ENCODE results near the gene FMC1. TPM values are rescaled to one million over a fixed set of nuclear protein-coding genes. Genes with fewer than 3 reads are reported as not detected.

The FMC1 gene
- total RNA-seq, 4 donors from 2014 or later: 0.91 to 12.6 (median 4.4) TPM

GRCh38 chr7:139365336-139365735 is 24.2 kb downstream of the FMC1 start:
- intact Hi-C loops (cut with DNase I): no loop called here
- H3K9me3 ChIP-seq: no peaks in the 10 kb centered on the region
- no peak overlapping the region for H3K4me3 ChIP-seq
- 57 to 72% methylated on average over 2 of the region's 2 CpGs for WGBS, 2 donors
- no peak for DNase-seq
- H3K36me3 ChIP-seq: peaks cover 0 to 46% (median 0%) of the 10 kb centered on the region in 3 donors
- no peak overlapping the region for H3K27ac ChIP-seq
- H3K27me3 ChIP-seq: no peaks in the 10 kb centered on the region
- H3K4me1 ChIP-seq: peaks cover 26 to 96% (median 26%) of the 10 kb centered on the region in 3 donors
- TF ChIP-seq, protein P1, sequence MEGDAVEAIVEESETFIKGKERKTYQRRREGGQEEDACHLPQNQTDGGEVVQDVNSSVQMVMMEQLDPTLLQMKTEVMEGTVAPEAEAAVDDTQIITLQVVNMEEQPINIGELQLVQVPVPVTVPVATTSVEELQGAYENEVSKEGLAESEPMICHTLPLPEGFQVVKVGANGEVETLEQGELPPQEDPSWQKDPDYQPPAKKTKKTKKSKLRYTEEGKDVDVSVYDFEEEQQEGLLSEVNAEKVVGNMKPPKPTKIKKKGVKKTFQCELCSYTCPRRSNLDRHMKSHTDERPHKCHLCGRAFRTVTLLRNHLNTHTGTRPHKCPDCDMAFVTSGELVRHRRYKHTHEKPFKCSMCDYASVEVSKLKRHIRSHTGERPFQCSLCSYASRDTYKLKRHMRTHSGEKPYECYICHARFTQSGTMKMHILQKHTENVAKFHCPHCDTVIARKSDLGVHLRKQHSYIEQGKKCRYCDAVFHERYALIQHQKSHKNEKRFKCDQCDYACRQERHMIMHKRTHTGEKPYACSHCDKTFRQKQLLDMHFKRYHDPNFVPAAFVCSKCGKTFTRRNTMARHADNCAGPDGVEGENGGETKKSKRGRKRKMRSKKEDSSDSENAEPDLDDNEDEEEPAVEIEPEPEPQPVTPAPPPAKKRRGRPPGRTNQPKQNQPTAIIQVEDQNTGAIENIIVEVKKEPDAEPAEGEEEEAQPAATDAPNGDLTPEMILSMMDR (IDR thresholded peaks at IDR 0.05): no peak
- no peak for TF ChIP-seq POLR2A (IDR thresholded peaks at IDR 0.05)

DNA sequence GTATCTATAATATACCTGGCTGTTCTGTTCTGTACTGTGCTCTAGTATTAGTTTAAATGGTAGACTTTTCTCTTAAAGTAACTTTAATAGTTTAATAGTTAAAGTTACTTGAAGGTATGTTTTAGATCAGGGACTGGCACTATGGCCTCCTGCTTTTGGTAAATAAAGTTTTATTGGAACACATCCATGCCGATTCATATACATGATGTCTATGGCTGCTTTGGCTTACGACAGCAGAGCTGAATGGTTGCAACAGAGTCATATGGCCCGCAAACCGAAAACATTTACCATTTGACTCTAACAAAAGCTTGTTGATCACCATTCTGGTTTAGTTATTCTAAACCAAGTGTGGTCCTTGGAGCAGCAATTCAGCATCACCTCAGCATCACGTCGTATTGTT is 25.3 kb downstream of the FMC1 start:
- H3K36me3 ChIP-seq: peaks cover 0 to 51% (median 0%) of the 10 kb centered on the region in 3 donors
- peaks cover 26 to 100% (median 27%) of the 10 kb centered on the region in 3 donors for H3K4me1 ChIP-seq
- DNase-seq: no peak
- H3K27me3 ChIP-seq: no peaks in the 10 kb centered on the region
- intact Hi-C loops (cut with DNase I): no loop called here
- WGBS, 2 donors: 93 to 95% methylated on average over 6 of the region's 6 CpGs
- H3K27ac ChIP-seq: no peak overlapping the region
- H3K4me3 ChIP-seq: no peak overlapping the region
- TF ChIP-seq, protein P1 (IDR thresholded peaks at IDR 0.05): no peak
- no peak for TF ChIP-seq POLR2A (IDR thresholded peaks at IDR 0.05)
- no peaks in the 10 kb centered on the region for H3K9me3 ChIP-seq

DNA sequence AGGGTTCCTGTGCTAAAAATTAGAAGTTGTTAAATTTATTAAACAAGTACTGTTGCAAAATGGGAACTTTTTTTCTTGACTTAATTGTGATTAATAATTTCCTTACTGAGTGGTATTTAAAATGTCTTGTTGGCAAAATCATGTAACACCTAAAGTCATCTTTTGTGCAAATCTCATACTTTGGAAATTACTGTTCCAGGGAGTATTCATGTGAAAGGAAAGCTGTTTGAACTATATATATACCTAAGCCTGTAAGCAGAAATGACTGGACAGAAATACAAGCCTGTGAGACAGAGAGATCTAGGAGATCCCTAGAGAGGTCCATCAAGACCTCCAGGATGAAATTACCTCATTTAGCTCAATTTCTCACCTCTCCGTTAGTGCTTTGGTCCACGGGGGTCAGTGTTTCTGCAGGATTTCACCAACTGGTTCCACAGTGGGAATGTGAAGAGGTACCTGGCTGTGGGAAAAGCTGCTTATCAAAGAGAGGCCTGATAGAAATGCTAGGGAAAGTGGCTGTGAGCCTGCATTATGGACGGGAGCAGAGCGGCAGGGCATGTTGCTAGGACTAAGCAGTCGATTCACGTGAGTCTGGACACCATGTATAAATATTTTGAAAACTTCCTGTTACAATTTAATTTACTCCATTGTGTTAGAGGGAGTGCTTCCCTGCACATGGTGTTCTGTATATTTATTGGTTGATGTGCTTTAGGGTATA is 26.5 kb downstream of the FMC1 start:
- no peak for DNase-seq
- no peaks in the 10 kb centered on the region for H3K9me3 ChIP-seq
- no peaks in the 10 kb centered on the region for H3K27me3 ChIP-seq
- intact Hi-C loops (cut with DNase I): no loop called here
- H3K36me3 ChIP-seq: peaks cover 0 to 51% (median 0%) of the 10 kb centered on the region in 3 donors
- WGBS, 2 donors: 65 to 80% methylated on average over 6 of the region's 6 CpGs
- no peak overlapping the region for H3K4me3 ChIP-seq
- peaks cover 15 to 100% (median 16%) of the 10 kb centered on the region in 3 donors for H3K4me1 ChIP-seq
- no peak overlapping the region for H3K27ac ChIP-seq
- no peak for TF ChIP-seq POLR2A (IDR thresholded peaks at IDR 0.05)
- TF ChIP-seq, protein P1 (IDR thresholded peaks at IDR 0.05): no peak

DNA sequence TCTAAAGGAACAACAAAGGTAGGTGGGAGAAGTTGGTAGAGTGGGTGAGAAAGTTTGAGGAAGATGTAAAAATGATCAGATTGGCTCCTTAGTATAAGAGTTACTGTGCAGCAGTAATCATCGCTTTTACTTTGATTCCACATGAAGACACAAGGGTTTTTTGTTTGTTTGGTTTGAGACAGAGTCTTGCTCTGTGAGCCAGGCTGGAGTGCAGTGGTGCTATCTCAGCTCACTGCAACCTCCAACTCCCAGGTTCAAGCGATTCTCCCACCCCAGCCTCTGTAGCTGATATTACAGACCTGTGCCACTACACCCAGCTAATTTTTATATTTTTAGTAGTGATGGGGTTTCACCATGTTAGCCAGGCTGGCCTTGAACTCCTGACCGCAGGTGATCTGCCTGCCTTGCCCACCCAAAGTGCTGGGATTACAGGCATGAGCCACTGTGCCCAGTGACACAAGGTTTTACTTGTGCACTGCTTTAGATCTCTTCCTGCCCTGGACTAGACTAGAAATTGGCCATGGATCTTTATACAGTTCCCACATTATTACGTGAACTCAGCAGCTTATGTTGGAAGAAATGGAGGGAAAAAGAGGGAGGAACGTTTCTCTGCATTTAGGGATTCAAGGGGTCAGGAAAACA is 29.3 kb downstream of the FMC1 start:
- Histone ChIP-seq H3K27ac (no peak overlapping the region), H3K36me3 (peaks cover 0 to 40% (median 0%) of the 10 kb centered on the region in 3 donors), H3K27me3 (no peaks in the 10 kb centered on the region), H3K4me3 (no peak overlapping the region), H3K9me3 (no peaks in the 10 kb centered on the region), H3K4me1 (peaks cover 5 to 87% (median 8%) of the 10 kb centered on the region in 3 donors)
- TF ChIP-seq, protein P1 (IDR thresholded peaks at IDR 0.05): no peak
- no peak for TF ChIP-seq POLR2A (IDR thresholded peaks at IDR 0.05)
- intact Hi-C loops (cut with DNase I): no loop called here
- WGBS, 2 donors: 70 to 71% methylated on average over 4 to 5 of the region's 5 CpGs
- DNase-seq: no peak

DNA sequence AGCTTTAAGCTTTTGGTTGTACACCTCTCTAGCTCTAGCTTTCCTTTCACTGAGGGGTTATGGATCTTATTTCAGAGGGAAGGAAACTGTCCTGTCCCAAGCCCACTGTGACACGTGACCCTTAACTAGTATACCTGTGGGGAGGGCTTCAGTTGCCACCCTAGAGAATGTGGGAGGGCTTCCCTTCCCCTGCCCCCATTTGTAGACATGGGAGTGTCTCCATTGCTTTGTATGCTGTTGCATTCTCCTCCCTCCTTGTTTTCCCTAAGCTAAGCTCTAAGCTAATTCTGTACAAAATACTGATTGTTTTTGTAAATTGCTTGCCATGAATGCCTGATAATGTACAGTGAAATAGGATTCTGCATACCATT is 29.8 kb downstream of the FMC1 start:
- DNase-seq: no peak
- TF ChIP-seq POLR2A (IDR thresholded peaks at IDR 0.05): no peak
- Histone ChIP-seq H3K27me3 (no peaks in the 10 kb centered on the region), H3K4me1 (peaks cover 5 to 83% (median 8%) of the 10 kb centered on the region in 3 donors), H3K27ac (no peak overlapping the region), H3K4me3 (no peak overlapping the region), H3K36me3 (peaks cover 0 to 40% (median 5%) of the 10 kb centered on the region in 3 donors), H3K9me3 (no peaks in the 10 kb centered on the region)
- 80 to 85% methylated on average over 1 of the region's 1 CpG for WGBS, 2 donors
- intact Hi-C loops (cut with DNase I): no loop called here
